ENCODE measurements around the gene CT45A3. TPM values are rescaled to one million over a fixed set of nuclear protein-coding genes. Genes with fewer than 3 reads are reported as not detected.
"Not testable (repeated sequence)": the region's sequence is repeated elsewhere in the genome, so short reads cannot be mapped to it uniquely, and the experiment has no call there.

Gene CT45A3
- polyA plus RNA-seq, 4 donors = not detected

- no peaks in the 10 kb centered on the region for H3K36me3 ChIP-seq (ENCODE audit: control insufficient read depth in 3 of 3, insufficient read depth in 2 of 3, low read depth in 1 of 3, low read length in 3 of 3)
- no peak overlapping the region for H3K4me3 ChIP-seq (ENCODE audit: low read depth in 1 of 3, low read length in 3 of 3)
- no peaks in the 10 kb centered on the region for H3K27me3 ChIP-seq (ENCODE audit: control insufficient read depth in 3 of 3, insufficient read depth in 3 of 3, low read length in 3 of 3)
- no peak overlapping the region for H3K27ac ChIP-seq (ENCODE audit: low read depth in 1 of 3, low read length in 2 of 3)
- no peaks in the 10 kb centered on the region for H3K4me1 ChIP-seq (ENCODE audit: control insufficient read depth in 3 of 3, insufficient read depth in 2 of 3, low read depth in 1 of 3, low read length in 2 of 3)
- FAIRE-seq (no peak), DNase-seq (no peak)
- no peaks in the 10 kb centered on the region for H3K9me3 ChIP-seq (ENCODE audit: control insufficient read depth in 2 of 2, insufficient read depth in 1 of 2, low read depth in 1 of 2, low read length in 1 of 2)
- 89 to 94% (median 92%) methylated on average over 12 to 20 of the region's 20 CpGs for WGBS, 3 donors
Observed at GRCh38 chrX:135713795-135714194, 54.2 kb downstream of the CT45A3 start.

GRCh38 chrX:135713183-135713689, 54.8 kb downstream of the CT45A3 start, which contains the start of gene CT45A1:
TSS of gene CT45A1 (plus strand) at chrX:135713639. CDS start at chrX:135718941, 5,302 bp downstream.
- not testable (repeated sequence) for H3K27ac ChIP-seq (ENCODE audit: low read depth in 1 of 3, low read length in 2 of 3); H3K36me3 ChIP-seq (ENCODE audit: control insufficient read depth in 3 of 3, insufficient read depth in 2 of 3, low read depth in 1 of 3, low read length in 3 of 3); H3K9me3 ChIP-seq (ENCODE audit: control insufficient read depth in 2 of 2, insufficient read depth in 1 of 2, low read depth in 1 of 2, low read length in 1 of 2); H3K4me3 ChIP-seq (ENCODE audit: low read depth in 1 of 3, low read length in 3 of 3); DNase-seq; H3K4me1 ChIP-seq (ENCODE audit: control insufficient read depth in 3 of 3, insufficient read depth in 2 of 3, low read depth in 1 of 3, low read length in 2 of 3); H3K27me3 ChIP-seq (ENCODE audit: control insufficient read depth in 3 of 3, insufficient read depth in 3 of 3, low read length in 3 of 3); FAIRE-seq
- WGBS, 3 donors = 83 to 90% (median 86%) methylated on average over 4 to 12 of the region's 15 CpGs

Other genes with a start within 250 kb of the CT45A3 start
- 10 to 100 TPM in 2 of 4 donors, 1 to 10 TPM in 2; 2.4 to 11.1 (median 10.3) TPM for gene INTS6L, start 247.5 kb downstream of the CT45A3 start, polyA plus RNA-seq
- not detected for gene CT45A1, start 54.6 kb downstream of the CT45A3 start, polyA plus RNA-seq
- gene CT45A5, start 17.3 kb upstream of the CT45A3 start, polyA plus RNA-seq = not detected
- not detected for gene CT45A6, start 34.6 kb upstream of the CT45A3 start, polyA plus RNA-seq
- gene CT45A2, start 51.8 kb upstream of the CT45A3 start, polyA plus RNA-seq = not detected
- gene CT45A7, start 69.1 kb upstream of the CT45A3 start, polyA plus RNA-seq = not detected
- gene CT45A8, start 86.3 kb upstream of the CT45A3 start, polyA plus RNA-seq = not detected
- gene CT45A9, start 103.6 kb upstream of the CT45A3 start, polyA plus RNA-seq = not detected
- gene CT45A10, start 125.3 kb upstream of the CT45A3 start, polyA plus RNA-seq = not detected
- gene SAGE1, start 125.5 kb upstream of the CT45A3 start, polyA plus RNA-seq = not detected
- 10 to 100 TPM in 2 of 4 donors, 1 to 10 TPM in 2; 2.9 to 23.7 (median 10.0) TPM for gene MMGT1, start 205.8 kb upstream of the CT45A3 start, polyA plus RNA-seq
- gene SLC9A6, start 217.2 kb upstream of the CT45A3 start, polyA plus RNA-seq = 10 to 100 TPM in 2 of 4 donors, 1 to 10 TPM in 2; 7.0 to 11.0 (median 9.1) TPM

Measured in small intestine (tissue), 7 donors.